T-helper 2 cell (primary cell): ENCODE measurements around the gene ZNF101.
A peak's percentile ranks its signal among the peaks of the same experiment; 100 is the strongest.
"Not testable (repeated sequence)": the region's sequence is repeated elsewhere in the genome, so short reads cannot be mapped to it uniquely, and the experiment has no call there.

Experiments used
- DNase-seq, 5 experiments: peaks; one replicate each; pipeline versions ENCODE4 v3.0.0 to v3.0.0-alpha.2; 2012 to 2022

Gene ZNF101

GRCh38 chr19:19661675-19662251 lies 6.9 kb upstream of the ZNF101 start:
- peak in 3 of 5 experiments; percentile 39 to 93 (median 52) for DNase-seq

- no peak for DNase-seq
Observed at GRCh38 chr19:19662344-19662743, 6.3 kb upstream of the ZNF101 start.

GRCh38 chr19:19662871-19663255 lies 5.8 kb upstream of the ZNF101 start:
- DNase-seq, result no peak

- peak; percentile 83 to 99 (median 93) for DNase-seq
Observed at GRCh38 chr19:19663256-19664120, 5.2 kb upstream of the ZNF101 start, which contains the start of gene ATP13A1. TSS of gene ATP13A1 (minus strand) at chr19:19663676. CDS start at chr19:19663666, 10 bp downstream.

- DNase-seq, result not testable (repeated sequence)
Observed at GRCh38 chr19:19665420-19665948, 3.2 kb upstream of the ZNF101 start.

GRCh38 chr19:19670070-19670551 lies 1.5 kb downstream of the ZNF101 start:
- DNase-seq, result no peak

GRCh38 chr19:19672816-19673215 lies 4.2 kb downstream of the ZNF101 start:
- no peak for DNase-seq

- DNase-seq, result no peak
Observed at GRCh38 chr19:19674315-19674714, 5.7 kb downstream of the ZNF101 start.

- no peak for DNase-seq
Observed at GRCh38 chr19:19677579-19677978, 8.9 kb downstream of the ZNF101 start.

- no peak for DNase-seq
Observed at GRCh38 chr19:19679176-19680073, 10.8 kb downstream of the ZNF101 start.

GRCh38 chr19:19686119-19686518 lies 17.5 kb downstream of the ZNF101 start:
- DNase-seq, result not testable (repeated sequence)

- DNase-seq, result no peak
Observed at GRCh38 chr19:19686580-19686979, 17.9 kb downstream of the ZNF101 start.

GRCh38 chr19:19687090-19687489 lies 18.5 kb downstream of the ZNF101 start:
- peak in 1 of 5 experiments; percentile 44 for DNase-seq

GRCh38 chr19:19689023-19689422 lies 20.4 kb downstream of the ZNF101 start:
- DNase-seq, result peak in 1 of 5 experiments; percentile 31

- no peak for DNase-seq
Observed at GRCh38 chr19:19691683-19692082, 23.0 kb downstream of the ZNF101 start.

GRCh38 chr19:19696386-19696785 lies 27.7 kb downstream of the ZNF101 start:
- no peak for DNase-seq

GRCh38 chr19:19697589-19697988 lies 28.9 kb downstream of the ZNF101 start:
- no peak for DNase-seq

- not testable (repeated sequence) for DNase-seq
Observed at GRCh38 chr19:19700493-19700892, 31.9 kb downstream of the ZNF101 start.

GRCh38 chr19:19704836-19705235 lies 36.2 kb downstream of the ZNF101 start:
- no peak for DNase-seq

- no peak for DNase-seq
Observed at GRCh38 chr19:19710506-19710905, 41.9 kb downstream of the ZNF101 start.

- DNase-seq, result no peak
Observed at GRCh38 chr19:19711306-19711933, 42.8 kb downstream of the ZNF101 start.
